ENCODE measurements around the gene OSBP2.

OSBP2 gene

GRCh38 chr22:30801695-30802094 is 107.0 kb downstream of the OSBP2 start:
- no CpG with 5 or more reads among the region's 3 CpGs for WGBS (ENCODE audit: extremely low coverage, insufficient coverage, low lambda C conversion rate)

GRCh38 chr22:30802202-30803166 is 107.8 kb downstream of the OSBP2 start:
- Histone ChIP-seq H3K18ac (ENCODE audit: low read length) (no peak overlapping the region), H3K9ac (ENCODE audit: low read length) (no peak overlapping the region), H3K36me3 (ENCODE audit: control insufficient read depth, insufficient read depth, low read length) (no peaks in the 10 kb centered on the region), H2BK5ac (ENCODE audit: low read length) (no peak overlapping the region), H2BK15ac (replicated peaks; ENCODE audit: low read depth) (no peak overlapping the region), H2BK120ac (ENCODE audit: low read depth, low read length) (no peak overlapping the region), H3K27ac (ENCODE audit: low read depth, low read length) (no peak overlapping the region), H2AK5ac (ENCODE audit: low read length) (no peak overlapping the region), H3K56ac (ENCODE audit: low read length) (no peak overlapping the region), H3K27me3 (ENCODE audit: insufficient read depth, low read length, poor library complexity) (peaks cover 2% of the 10 kb centered on the region), H3K4me3 (ENCODE audit: low read length) (no peak overlapping the region), H3K4me1 (ENCODE audit: control insufficient read depth, low read depth, low read length) (no peaks in the 10 kb centered on the region), H3K79me1 (ENCODE audit: low read length) (no peaks in the 10 kb centered on the region), H4K5ac (ENCODE audit: low read length) (no peak overlapping the region), H4K8ac (ENCODE audit: low read depth, low read length) (no peak overlapping the region), H3K4me2 (ENCODE audit: low read length) (peak overlapping the region; percentile 67), H3K4ac (ENCODE audit: low read depth, low read length) (no peak overlapping the region), H3K23ac (ENCODE audit: low read length) (no peak overlapping the region), H3K79me2 (ENCODE audit: control insufficient read depth, insufficient read depth, low read length) (no peaks in the 10 kb centered on the region)
- no CpG with 5 or more reads among the region's 85 CpGs for WGBS (ENCODE audit: extremely low coverage, insufficient coverage, low lambda C conversion rate)
- DNase-seq: peak; percentile 96

More at GRCh38 chr22:30801695-30802094, 107.0 kb downstream of the OSBP2 start:
- Histone ChIP-seq H3K79me1 (ENCODE audit: low read length) (no peaks in the 10 kb centered on the region), H2BK5ac (ENCODE audit: low read length) (no peak overlapping the region), H3K56ac (ENCODE audit: low read length) (no peak overlapping the region), H3K36me3 (ENCODE audit: control insufficient read depth, insufficient read depth, low read length) (no peaks in the 10 kb centered on the region), H3K4ac (ENCODE audit: low read depth, low read length) (no peak overlapping the region), H3K4me2 (ENCODE audit: low read length) (no peak overlapping the region), H4K5ac (ENCODE audit: low read length) (no peak overlapping the region), H3K27ac (ENCODE audit: low read depth, low read length) (no peak overlapping the region), H3K9ac (ENCODE audit: low read length) (no peak overlapping the region), H3K79me2 (ENCODE audit: control insufficient read depth, insufficient read depth, low read length) (no peaks in the 10 kb centered on the region), H4K8ac (ENCODE audit: low read depth, low read length) (no peak overlapping the region), H2AK5ac (ENCODE audit: low read length) (no peak overlapping the region), H3K4me3 (ENCODE audit: low read length) (no peak overlapping the region), H2BK120ac (ENCODE audit: low read depth, low read length) (no peak overlapping the region), H3K27me3 (ENCODE audit: insufficient read depth, low read length, poor library complexity) (peaks cover 2% of the 10 kb centered on the region), H3K23ac (ENCODE audit: low read length) (no peak overlapping the region), H3K4me1 (ENCODE audit: control insufficient read depth, low read depth, low read length) (no peaks in the 10 kb centered on the region), H2BK15ac (replicated peaks; ENCODE audit: low read depth) (no peak overlapping the region), H3K18ac (ENCODE audit: low read length) (no peak overlapping the region)
- no peak for DNase-seq

DNA sequence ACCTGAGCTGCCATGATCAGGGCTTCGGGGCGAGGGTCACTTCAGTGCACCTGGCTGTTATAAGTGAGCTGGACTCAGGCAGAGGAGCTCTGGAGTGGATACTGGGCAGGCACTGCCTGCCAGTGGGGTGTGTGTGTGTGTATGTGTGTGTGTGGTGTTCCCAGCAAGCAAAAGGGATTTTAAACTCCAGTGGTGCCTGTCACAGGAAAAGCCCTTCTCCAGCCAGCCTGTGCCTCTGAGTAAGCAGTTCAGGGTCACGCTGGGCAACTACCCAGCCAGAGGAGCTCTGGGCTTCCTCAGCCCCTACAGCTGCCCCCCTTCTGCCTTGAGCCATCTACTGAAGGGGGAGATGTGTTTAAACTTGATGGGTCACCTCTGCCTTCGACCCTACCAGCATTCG is 109.0 kb downstream of the OSBP2 start:
- Histone ChIP-seq H3K23ac (ENCODE audit: low read length) (no peak overlapping the region), H4K5ac (ENCODE audit: low read length) (no peak overlapping the region), H3K79me1 (ENCODE audit: low read length) (no peaks in the 10 kb centered on the region), H3K4me3 (ENCODE audit: low read length) (no peak overlapping the region), H3K4ac (ENCODE audit: low read depth, low read length) (no peak overlapping the region), H3K9ac (ENCODE audit: low read length) (no peak overlapping the region), H3K36me3 (ENCODE audit: control insufficient read depth, insufficient read depth, low read length) (no peaks in the 10 kb centered on the region), H3K27me3 (ENCODE audit: insufficient read depth, low read length, poor library complexity) (peaks cover 2% of the 10 kb centered on the region), H4K8ac (ENCODE audit: low read depth, low read length) (no peak overlapping the region), H2BK15ac (replicated peaks; ENCODE audit: low read depth) (no peak overlapping the region), H2AK5ac (ENCODE audit: low read length) (no peak overlapping the region), H3K79me2 (ENCODE audit: control insufficient read depth, insufficient read depth, low read length) (no peaks in the 10 kb centered on the region), H3K56ac (ENCODE audit: low read length) (no peak overlapping the region), H3K18ac (ENCODE audit: low read length) (no peak overlapping the region), H3K4me2 (ENCODE audit: low read length) (no peak overlapping the region), H2BK5ac (ENCODE audit: low read length) (no peak overlapping the region), H3K4me1 (ENCODE audit: control insufficient read depth, low read depth, low read length) (no peaks in the 10 kb centered on the region), H2BK120ac (ENCODE audit: low read depth, low read length) (no peak overlapping the region), H3K27ac (ENCODE audit: low read depth, low read length) (no peak overlapping the region)
- no peak for DNase-seq
- WGBS (ENCODE audit: extremely low coverage, insufficient coverage, low lambda C conversion rate): no CpG with 5 or more reads among the region's 5 CpGs

GRCh38 chr22:30804626-30805025 is 110.0 kb downstream of the OSBP2 start:
- no peaks in the 10 kb centered on the region for H3K79me1 ChIP-seq (ENCODE audit: low read length)
- no peak overlapping the region for H3K56ac ChIP-seq (ENCODE audit: low read length)
- H3K27ac ChIP-seq (ENCODE audit: low read depth, low read length): no peak overlapping the region
- DNase-seq: no peak
- no peak overlapping the region for H4K8ac ChIP-seq (ENCODE audit: low read depth, low read length)
- no peaks in the 10 kb centered on the region for H3K4me1 ChIP-seq (ENCODE audit: control insufficient read depth, low read depth, low read length)
- no peak overlapping the region for H2BK120ac ChIP-seq (ENCODE audit: low read depth, low read length)
- no peak overlapping the region for H2AK5ac ChIP-seq (ENCODE audit: low read length)
- no peaks in the 10 kb centered on the region for H3K79me2 ChIP-seq (ENCODE audit: control insufficient read depth, insufficient read depth, low read length)
- no peaks in the 10 kb centered on the region for H3K36me3 ChIP-seq (ENCODE audit: control insufficient read depth, insufficient read depth, low read length)
- H3K23ac ChIP-seq (ENCODE audit: low read length): no peak overlapping the region
- no peak overlapping the region for H3K9ac ChIP-seq (ENCODE audit: low read length)
- H3K4me2 ChIP-seq (ENCODE audit: low read length): no peak overlapping the region
- no peak overlapping the region for H4K5ac ChIP-seq (ENCODE audit: low read length)
- WGBS (ENCODE audit: extremely low coverage, insufficient coverage, low lambda C conversion rate): no CpG with 5 or more reads among the region's 5 CpGs
- no peak overlapping the region for H2BK15ac ChIP-seq (replicated peaks; ENCODE audit: low read depth)
- no peak overlapping the region for H3K4ac ChIP-seq (ENCODE audit: low read depth, low read length)
- no peak overlapping the region for H3K18ac ChIP-seq (ENCODE audit: low read length)
- no peak overlapping the region for H2BK5ac ChIP-seq (ENCODE audit: low read length)
- H3K4me3 ChIP-seq (ENCODE audit: low read length): no peak overlapping the region
- H3K27me3 ChIP-seq (ENCODE audit: insufficient read depth, low read length, poor library complexity): peaks cover 2% of the 10 kb centered on the region

GRCh38 chr22:30806391-30806861 is 111.8 kb downstream of the OSBP2 start:
- peak; percentile 85 for DNase-seq
- H3K9ac ChIP-seq (ENCODE audit: low read length): no peak overlapping the region
- no peaks in the 10 kb centered on the region for H3K27me3 ChIP-seq (ENCODE audit: insufficient read depth, low read length, poor library complexity)
- H3K4me2 ChIP-seq (ENCODE audit: low read length): no peak overlapping the region
- H4K8ac ChIP-seq (ENCODE audit: low read depth, low read length): no peak overlapping the region
- H2AK5ac ChIP-seq (ENCODE audit: low read length): no peak overlapping the region
- no peak overlapping the region for H3K4me3 ChIP-seq (ENCODE audit: low read length)
- no peaks in the 10 kb centered on the region for H3K4me1 ChIP-seq (ENCODE audit: control insufficient read depth, low read depth, low read length)
- no peaks in the 10 kb centered on the region for H3K36me3 ChIP-seq (ENCODE audit: control insufficient read depth, insufficient read depth, low read length)
- H3K79me1 ChIP-seq (ENCODE audit: low read length): no peaks in the 10 kb centered on the region
- no peaks in the 10 kb centered on the region for H3K79me2 ChIP-seq (ENCODE audit: control insufficient read depth, insufficient read depth, low read length)
- no peak overlapping the region for H3K23ac ChIP-seq (ENCODE audit: low read length)
- H4K5ac ChIP-seq (ENCODE audit: low read length): no peak overlapping the region
- no CpG with 5 or more reads among the region's 3 CpGs for WGBS (ENCODE audit: extremely low coverage, insufficient coverage, low lambda C conversion rate)
- H2BK5ac ChIP-seq (ENCODE audit: low read length): no peak overlapping the region
- no peak overlapping the region for H3K18ac ChIP-seq (ENCODE audit: low read length)
- H2BK15ac ChIP-seq (replicated peaks; ENCODE audit: low read depth): no peak overlapping the region
- H3K27ac ChIP-seq (ENCODE audit: low read depth, low read length): no peak overlapping the region
- no peak overlapping the region for H3K4ac ChIP-seq (ENCODE audit: low read depth, low read length)
- H3K56ac ChIP-seq (ENCODE audit: low read length): no peak overlapping the region
- H2BK120ac ChIP-seq (ENCODE audit: low read depth, low read length): no peak overlapping the region

Measured in mesendoderm (in vitro differentiated cells).